HepG2 (cell line): ENCODE data around the gene HSCB. TPM values are rescaled to one million over a fixed set of nuclear protein-coding genes. Genes with fewer than 3 reads are reported as not detected.

Experiments
- EEA1 ChIP-seq: sonication (generic); formaldehyde crosslinking; IDR thresholded peaks from 2 replicates; pipeline ENCODE4 v1.5.1; 2020; ENCODE audit warnings: mild to moderate bottlenecking, missing genetic modification reagents, borderline replicate concordance
- HMG20B ChIP-seq: conservative IDR thresholded peaks from 2 replicates; pipeline ENCODE4 v1.6.1; 2016; ENCODE audit warnings: missing genetic modification reagents, missing compliant biosample characterization
- MEIS1 ChIP-seq: sonication (generic); formaldehyde crosslinking; IDR thresholded peaks from 2 replicates; pipeline ENCODE4 v1.9.0; 2021; ENCODE audit warnings: mild to moderate bottlenecking, missing genetic modification reagents, moderate library complexity, borderline replicate concordance
- SOX6 ChIP-seq, 2 experiments: fragments of 450-650 bp in 1 of 2; sonication (generic) in 1 of 2; formaldehyde crosslinking in 1 of 2; IDR thresholded peaks; 2 replicates each; pipeline versions ENCODE4 v1.4.0 to v1.6.1; 2017 to 2020; ENCODE audit warnings: antibody characterized with exemption in 1 of 2, mild to moderate bottlenecking in 1 of 2, missing genetic modification reagents in 1 of 2
- ZMYM4 ChIP-seq: sonication (generic); formaldehyde crosslinking; IDR thresholded peaks from 2 replicates; pipeline ENCODE4 v1.8.1; 2023; ENCODE audit warnings: mild to moderate bottlenecking, missing genetic modification reagents
- ZNF260 ChIP-seq: sonication (generic); formaldehyde crosslinking; IDR thresholded peaks from 2 replicates; pipeline ENCODE4 v1.4.0; 2020; ENCODE audit warnings: missing genetic modification reagents, low read depth, mild to moderate bottlenecking, borderline replicate concordance
- ZNF264 ChIP-seq: sonication (generic); formaldehyde crosslinking; IDR thresholded peaks from 2 replicates; pipeline ENCODE4 v1.4.0; 2020; ENCODE audit warnings: missing genetic modification reagents
- ZNF496 ChIP-seq: sonication (generic); formaldehyde crosslinking; IDR thresholded peaks from 2 replicates; pipeline ENCODE4 v1.8.1; 2023; ENCODE audit warnings: mild to moderate bottlenecking, moderate library complexity, missing genetic modification reagents; ENCODE audit not compliant: insufficient replicate concordance
- ZNF629 ChIP-seq: sonication (generic); formaldehyde crosslinking; conservative IDR thresholded peaks from 2 replicates; pipeline ENCODE4 v1.5.0; 2020; ENCODE audit warnings: missing genetic modification reagents
- ZNF83 ChIP-seq: sonication (generic); formaldehyde crosslinking; IDR thresholded peaks from 2 replicates; pipeline ENCODE4 v1.4.0; 2020; ENCODE audit warnings: missing genetic modification reagents, mild to moderate bottlenecking, borderline replicate concordance
- ZNF879 ChIP-seq: sonication (generic); formaldehyde crosslinking; IDR thresholded peaks from 2 replicates; pipeline ENCODE4 v1.8.1; 2023; ENCODE audit warnings: missing genetic modification reagents
- polyA plus RNA-seq, 8 experiments: library from polyadenylated mRNA; depleted of rRNA in 3 of 8; stranded (reverse) in 7 of 8; unstranded in 1 of 8; fragments of >200 nt; fragmentation: Illumina TruSeq in 4 of 8; extraction: Trizol in 4 of 8; gene quantifications; 2 replicates each; pipeline versions ENCODE4 v1.2.1 to v1.2.3, GENCODE V29; 2011 to 2016; ENCODE audit warnings: low read depth in 4 of 8, missing spikeins in 1 of 8, mixed read lengths in 1 of 8; ENCODE audit not compliant: insufficient read depth in 1 of 8
- total RNA-seq, 5 experiments: library from RNA; depleted of rRNA; stranded (reverse); fragments of >200 nt; fragmentation: Illumina TruSeq; extraction: Trizol; gene quantifications; 2 replicates each; pipeline ENCODE4 v1.2.3, GENCODE V29; 2016; ENCODE audit warnings: low read depth in 1 of 5
- TF ChIP-seq, protein P1 (sequence below): sonication (generic); formaldehyde crosslinking; IDR thresholded peaks from 2 replicates; pipeline ENCODE4 v1.8.0; 2022; ENCODE audit warnings: mild to moderate bottlenecking, missing genetic modification reagents; ENCODE audit not compliant: insufficient replicate concordance
- TF ChIP-seq, protein P2 (sequence below): sonication (generic); formaldehyde crosslinking; IDR thresholded peaks from 2 replicates; pipeline ENCODE4 v1.4.0; 2020; ENCODE audit warnings: missing genetic modification reagents
- TF ChIP-seq, protein P3 (sequence below), 2 experiments: sonication (generic) in 1 of 2; formaldehyde crosslinking in 1 of 2; IDR thresholded peaks; 2 replicates each; pipeline versions ENCODE4 v1.6.1 to v1.9.0; 2014 to 2022; ENCODE audit warnings: antibody characterized with exemption in 1 of 2, borderline replicate concordance in 1 of 2, inconsistent platforms in 1 of 2, low read depth in 1 of 2, missing genetic modification reagents in 1 of 2
- TF ChIP-seq, protein P4 (sequence below): sonication (generic); formaldehyde crosslinking; IDR thresholded peaks from 2 replicates; pipeline ENCODE4 v1.8.0; 2023; ENCODE audit warnings: mild to moderate bottlenecking, missing genetic modification reagents

The HSCB gene
- total and polyA plus RNA-seq, 2 of the 13 experiments (the other 11 are each of a cell fraction or from before 2014, with no cell fraction given) = 15.4 to 20.9 TPM

DNA sequence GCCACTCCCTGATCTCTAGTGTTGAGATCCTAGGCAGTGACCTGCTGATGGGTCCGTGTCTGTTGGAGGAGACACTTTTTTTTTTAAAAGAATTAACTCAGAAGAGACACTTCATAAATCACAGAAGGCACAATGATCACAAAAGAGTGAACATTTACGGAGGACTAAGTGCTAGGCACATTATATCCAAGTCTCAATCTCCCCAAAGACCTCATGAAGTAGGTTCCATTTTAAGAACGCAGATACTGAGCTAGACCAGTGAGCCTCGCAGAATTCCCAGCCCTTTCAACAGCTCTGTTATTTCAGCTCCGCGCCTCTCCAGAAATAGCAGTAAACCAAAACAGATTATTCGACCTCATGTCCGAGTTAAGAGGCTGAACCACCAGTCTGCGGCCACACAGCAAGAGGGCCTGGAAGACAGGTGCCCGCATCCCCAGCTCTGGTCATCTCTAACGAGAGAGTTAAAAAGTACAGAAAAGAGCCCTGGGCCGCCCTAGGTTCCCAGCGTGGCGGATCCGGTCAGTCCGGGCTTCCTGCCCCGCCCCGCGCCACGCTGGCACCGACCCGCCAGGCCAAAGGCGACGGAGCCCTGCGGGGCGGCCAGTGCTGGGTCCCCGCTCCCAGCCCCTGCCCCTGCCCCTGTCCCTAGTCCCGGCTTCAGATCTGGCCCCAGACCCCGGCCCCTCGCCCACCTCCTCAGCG, 57.9 kb downstream of the HSCB start (continued):
- TF ChIP-seq ZNF496 (CRISPR knock-in tag) = no peak
- no peak for TF ChIP-seq ZNF879 (CRISPR knock-in tag)
- no peak for TF ChIP-seq EEA1
- TF ChIP-seq SOX6 (IDR thresholded peaks at IDR 0.05) = no peak
- no peak for TF ChIP-seq SOX6 (CRISPR knock-in tag; IDR thresholded peaks at IDR 0.05)
- 0 out of 2 replicates have a peak, but pooled peaks have one; percentile 43 for TF ChIP-seq ZNF264 (CRISPR knock-in tag)
- no peak for TF ChIP-seq ZNF260 (CRISPR knock-in tag)
- no peak for TF ChIP-seq ZMYM4 (CRISPR knock-in tag)
- TF ChIP-seq, protein P1, sequence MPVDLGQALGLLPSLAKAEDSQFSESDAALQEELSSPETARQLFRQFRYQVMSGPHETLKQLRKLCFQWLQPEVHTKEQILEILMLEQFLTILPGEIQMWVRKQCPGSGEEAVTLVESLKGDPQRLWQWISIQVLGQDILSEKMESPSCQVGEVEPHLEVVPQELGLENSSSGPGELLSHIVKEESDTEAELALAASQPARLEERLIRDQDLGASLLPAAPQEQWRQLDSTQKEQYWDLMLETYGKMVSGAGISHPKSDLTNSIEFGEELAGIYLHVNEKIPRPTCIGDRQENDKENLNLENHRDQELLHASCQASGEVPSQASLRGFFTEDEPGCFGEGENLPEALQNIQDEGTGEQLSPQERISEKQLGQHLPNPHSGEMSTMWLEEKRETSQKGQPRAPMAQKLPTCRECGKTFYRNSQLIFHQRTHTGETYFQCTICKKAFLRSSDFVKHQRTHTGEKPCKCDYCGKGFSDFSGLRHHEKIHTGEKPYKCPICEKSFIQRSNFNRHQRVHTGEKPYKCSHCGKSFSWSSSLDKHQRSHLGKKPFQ (CRISPR knock-in tag) = no peak
- no peak for TF ChIP-seq ZNF83
- TF ChIP-seq MEIS1 (CRISPR knock-in tag) = no peak
- TF ChIP-seq, protein P2, sequence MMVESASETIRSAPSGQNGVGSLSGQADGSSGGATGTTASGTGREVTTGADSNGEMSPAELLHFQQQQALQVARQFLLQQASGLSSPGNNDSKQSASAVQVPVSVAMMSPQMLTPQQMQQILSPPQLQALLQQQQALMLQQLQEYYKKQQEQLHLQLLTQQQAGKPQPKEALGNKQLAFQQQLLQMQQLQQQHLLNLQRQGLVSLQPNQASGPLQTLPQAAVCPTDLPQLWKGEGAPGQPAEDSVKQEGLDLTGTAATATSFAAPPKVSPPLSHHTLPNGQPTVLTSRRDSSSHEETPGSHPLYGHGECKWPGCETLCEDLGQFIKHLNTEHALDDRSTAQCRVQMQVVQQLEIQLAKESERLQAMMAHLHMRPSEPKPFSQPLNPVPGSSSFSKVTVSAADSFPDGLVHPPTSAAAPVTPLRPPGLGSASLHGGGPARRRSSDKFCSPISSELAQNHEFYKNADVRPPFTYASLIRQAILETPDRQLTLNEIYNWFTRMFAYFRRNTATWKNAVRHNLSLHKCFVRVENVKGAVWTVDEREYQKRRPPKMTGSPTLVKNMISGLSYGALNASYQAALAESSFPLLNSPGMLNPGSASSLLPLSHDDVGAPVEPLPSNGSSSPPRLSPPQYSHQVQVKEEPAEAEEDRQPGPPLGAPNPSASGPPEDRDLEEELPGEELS (CRISPR knock-in tag) = no peak
- TF ChIP-seq, protein P3, sequence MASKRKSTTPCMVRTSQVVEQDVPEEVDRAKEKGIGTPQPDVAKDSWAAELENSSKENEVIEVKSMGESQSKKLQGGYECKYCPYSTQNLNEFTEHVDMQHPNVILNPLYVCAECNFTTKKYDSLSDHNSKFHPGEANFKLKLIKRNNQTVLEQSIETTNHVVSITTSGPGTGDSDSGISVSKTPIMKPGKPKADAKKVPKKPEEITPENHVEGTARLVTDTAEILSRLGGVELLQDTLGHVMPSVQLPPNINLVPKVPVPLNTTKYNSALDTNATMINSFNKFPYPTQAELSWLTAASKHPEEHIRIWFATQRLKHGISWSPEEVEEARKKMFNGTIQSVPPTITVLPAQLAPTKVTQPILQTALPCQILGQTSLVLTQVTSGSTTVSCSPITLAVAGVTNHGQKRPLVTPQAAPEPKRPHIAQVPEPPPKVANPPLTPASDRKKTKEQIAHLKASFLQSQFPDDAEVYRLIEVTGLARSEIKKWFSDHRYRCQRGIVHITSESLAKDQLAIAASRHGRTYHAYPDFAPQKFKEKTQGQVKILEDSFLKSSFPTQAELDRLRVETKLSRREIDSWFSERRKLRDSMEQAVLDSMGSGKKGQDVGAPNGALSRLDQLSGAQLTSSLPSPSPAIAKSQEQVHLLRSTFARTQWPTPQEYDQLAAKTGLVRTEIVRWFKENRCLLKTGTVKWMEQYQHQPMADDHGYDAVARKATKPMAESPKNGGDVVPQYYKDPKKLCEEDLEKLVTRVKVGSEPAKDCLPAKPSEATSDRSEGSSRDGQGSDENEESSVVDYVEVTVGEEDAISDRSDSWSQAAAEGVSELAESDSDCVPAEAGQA (IDR thresholded peaks at IDR 0.05; ENCODE audit: low read depth) = no peak
- TF ChIP-seq, protein P3 (CRISPR knock-in tag; IDR thresholded peaks at IDR 0.05; ENCODE audit: borderline replicate concordance) = no peak
- TF ChIP-seq HMG20B (CRISPR knock-in tag) = no peak; the same call in 1 of the 2 replicates
- no peak for TF ChIP-seq ZNF629 (CRISPR knock-in tag)
- TF ChIP-seq, protein P4, sequence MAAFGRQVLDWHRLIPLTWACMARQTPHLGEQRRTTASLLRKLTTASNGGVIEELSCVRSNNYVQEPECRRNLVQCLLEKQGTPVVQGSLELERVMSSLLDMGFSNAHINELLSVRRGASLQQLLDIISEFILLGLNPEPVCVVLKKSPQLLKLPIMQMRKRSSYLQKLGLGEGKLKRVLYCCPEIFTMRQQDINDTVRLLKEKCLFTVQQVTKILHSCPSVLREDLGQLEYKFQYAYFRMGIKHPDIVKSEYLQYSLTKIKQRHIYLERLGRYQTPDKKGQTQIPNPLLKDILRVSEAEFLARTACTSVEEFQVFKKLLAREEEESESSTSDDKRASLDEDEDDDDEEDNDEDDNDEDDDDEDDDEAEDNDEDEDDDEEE (CRISPR knock-in tag) = no peak
